OCI-LY1 (cell line): ENCODE measurements around the gene CYP2W1.

Experiments used
- H2AFZ ChIP-seq: fragments of 200-600 bp; sonication (generic), shearing (Covaris generic); 2 replicates; pipeline ENCODE4 v1.6.0; 2014; ENCODE audit warnings: antibody characterized with exemption, mild to moderate bottlenecking, low read length
- H3F3A ChIP-seq: fragments of 200-600 bp; sonication (generic), shearing (Covaris generic); 2 replicates; pipeline ENCODE4 v1.6.0; 2014; ENCODE audit warnings: mild to moderate bottlenecking, antibody characterized with exemption, low read length, moderate library complexity; ENCODE audit not compliant: insufficient read depth
- H3K27ac ChIP-seq: fragments of 200-600 bp; sonication (generic); 2 replicates; pipeline ENCODE4 v1.5.1; 2014; ENCODE audit warnings: low read length, mixed run types, mild to moderate bottlenecking, low read depth; ENCODE audit not compliant: poor library complexity, severe bottlenecking
- H3K27me3 ChIP-seq: fragments of 200-600 bp; sonication (generic); 2 replicates; pipeline ENCODE4 v1.6.0; 2014; ENCODE audit warnings: antibody characterized with exemption, mild to moderate bottlenecking, low read length, moderate library complexity; ENCODE audit not compliant: insufficient read depth
- H3K36me3 ChIP-seq: fragments of 200-600 bp; sonication (generic); 2 replicates; pipeline ENCODE4 v1.6.1; 2014; ENCODE audit warnings: mild to moderate bottlenecking, antibody characterized with exemption, low read length, moderate library complexity, mixed read lengths; ENCODE audit not compliant: insufficient read depth
- H3K4me1 ChIP-seq: fragments of 200-600 bp; sonication (generic); 2 replicates; pipeline ENCODE4 v1.5.1; 2014; ENCODE audit warnings: mild to moderate bottlenecking, low read length, moderate library complexity; ENCODE audit not compliant: insufficient read depth, severe bottlenecking
- H3K4me2 ChIP-seq: fragments of 200-600 bp; sonication (generic), shearing (Covaris generic); 2 replicates; pipeline ENCODE4 v1.6.1; 2014; ENCODE audit warnings: low read length
- H3K4me3 ChIP-seq: fragments of 200-600 bp; sonication (generic); 2 replicates; pipeline ENCODE4 v1.5.1; 2014; ENCODE audit warnings: low read length, low read depth, mild to moderate bottlenecking, mixed read lengths; ENCODE audit not compliant: poor library complexity, severe bottlenecking
- H3K79me2 ChIP-seq: fragments of 200-600 bp; shearing (Covaris generic); 2 replicates; pipeline ENCODE4 v1.6.1; 2016; ENCODE audit warnings: mixed run types, low read length, mixed read lengths; ENCODE audit not compliant: insufficient read depth
- H3K9ac ChIP-seq: fragments of 200-600 bp; sonication (generic), shearing (Covaris generic); 2 replicates; pipeline ENCODE4 v1.6.1; 2014; ENCODE audit warnings: mild to moderate bottlenecking, low read length, mixed read lengths
- H3K9me2 ChIP-seq: fragments of 200-600 bp; sonication (generic), shearing (Covaris generic); 2 replicates; pipeline ENCODE4 v1.6.1; 2014; ENCODE audit warnings: low read depth, mild to moderate bottlenecking, low read length, mixed read lengths
- H3K9me3 ChIP-seq: fragments of 200-600 bp; shearing (Covaris generic); 2 replicates; pipeline ENCODE4 v1.6.1; 2014; ENCODE audit warnings: low read length, mixed read lengths
- H4K20me1 ChIP-seq: fragments of 200-600 bp; sonication (generic), shearing (Covaris generic); 2 replicates; pipeline ENCODE4 v1.6.0; 2016; ENCODE audit warnings: mild to moderate bottlenecking, low read length; ENCODE audit not compliant: insufficient read depth
- EZH2 ChIP-seq: fragments of 200-600 bp; sonication (generic), shearing (Covaris generic); IDR thresholded peaks from 2 replicates; pipeline ENCODE4 v1.8.0; 2017; ENCODE audit warnings: borderline replicate concordance, mixed run types, mild to moderate bottlenecking, antibody characterized with exemption, low read length, moderate library complexity, mixed read lengths
- TF ChIP-seq, protein P1 (sequence below): fragments of 200-600 bp; sonication (generic), shearing (Covaris generic); IDR thresholded peaks from 2 replicates; pipeline ENCODE4 v1.5.1; 2017; ENCODE audit warnings: mild to moderate bottlenecking, antibody characterized with exemption, low read length, moderate library complexity, mixed read lengths

CYP2W1 gene, protein sequence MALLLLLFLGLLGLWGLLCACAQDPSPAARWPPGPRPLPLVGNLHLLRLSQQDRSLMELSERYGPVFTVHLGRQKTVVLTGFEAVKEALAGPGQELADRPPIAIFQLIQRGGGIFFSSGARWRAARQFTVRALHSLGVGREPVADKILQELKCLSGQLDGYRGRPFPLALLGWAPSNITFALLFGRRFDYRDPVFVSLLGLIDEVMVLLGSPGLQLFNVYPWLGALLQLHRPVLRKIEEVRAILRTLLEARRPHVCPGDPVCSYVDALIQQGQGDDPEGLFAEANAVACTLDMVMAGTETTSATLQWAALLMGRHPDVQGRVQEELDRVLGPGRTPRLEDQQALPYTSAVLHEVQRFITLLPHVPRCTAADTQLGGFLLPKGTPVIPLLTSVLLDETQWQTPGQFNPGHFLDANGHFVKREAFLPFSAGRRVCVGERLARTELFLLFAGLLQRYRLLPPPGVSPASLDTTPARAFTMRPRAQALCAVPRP

DNA sequence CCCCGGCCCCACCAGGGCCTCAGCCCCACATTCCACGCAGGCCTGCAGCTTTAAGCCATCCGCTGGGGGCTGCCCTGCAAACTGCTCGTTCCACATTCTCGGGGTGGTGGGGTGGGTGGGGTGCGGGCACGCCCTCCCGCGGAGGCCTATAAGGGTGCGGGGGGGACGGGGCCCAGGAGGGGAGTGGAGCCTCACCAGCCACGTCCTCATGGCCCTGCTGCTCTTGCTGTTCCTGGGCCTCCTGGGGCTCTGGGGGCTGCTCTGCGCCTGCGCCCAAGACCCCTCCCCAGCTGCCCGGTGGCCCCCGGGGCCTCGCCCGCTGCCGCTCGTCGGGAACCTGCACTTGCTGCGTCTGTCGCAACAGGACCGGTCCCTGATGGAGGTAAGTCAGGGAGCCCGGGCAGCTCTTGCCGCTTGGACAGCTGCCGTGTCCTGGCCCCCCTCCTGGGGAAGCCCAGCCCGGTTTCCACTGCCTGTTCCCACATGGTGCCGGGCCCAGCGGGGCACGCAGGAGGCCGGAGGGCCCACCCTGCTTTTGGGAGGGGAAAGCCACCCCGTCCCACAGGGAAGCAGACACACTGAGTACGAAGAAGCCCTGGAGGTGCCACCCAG lies at the start of gene CYP2W1:
Gene CYP2W1, plus strand, starts transcription at position 178 of the 612 bp plus-strand sequence. Its CDS starts 31 bp downstream, at position 209.
- Histone ChIP-seq H3K4me3 (no peak within 1 kb of the TSS), H3K36me3 (no peaks in the 10 kb centered on the region), H3K27ac (no peak within 1 kb of the TSS), H2AFZ (no peak within 1 kb of the TSS), H3K4me1 (peaks cover 8% of the 10 kb centered on the region), H3K9ac (no peak within 1 kb of the TSS), H3K4me2 (no peak within 1 kb of the TSS), H3K9me3 (no peaks in the 10 kb centered on the region), H3K9me2 (no peaks in the 10 kb centered on the region), H3K27me3 (peaks cover 7% of the 10 kb centered on the region; the same call in 1 of the 2 replicates), H3K79me2 (no peaks in the 10 kb centered on the region), H4K20me1 (no peaks in the 10 kb centered on the region), H3F3A (no peaks in the 10 kb centered on the region)
- TF ChIP-seq EZH2 = no peak
- TF ChIP-seq, protein P1, sequence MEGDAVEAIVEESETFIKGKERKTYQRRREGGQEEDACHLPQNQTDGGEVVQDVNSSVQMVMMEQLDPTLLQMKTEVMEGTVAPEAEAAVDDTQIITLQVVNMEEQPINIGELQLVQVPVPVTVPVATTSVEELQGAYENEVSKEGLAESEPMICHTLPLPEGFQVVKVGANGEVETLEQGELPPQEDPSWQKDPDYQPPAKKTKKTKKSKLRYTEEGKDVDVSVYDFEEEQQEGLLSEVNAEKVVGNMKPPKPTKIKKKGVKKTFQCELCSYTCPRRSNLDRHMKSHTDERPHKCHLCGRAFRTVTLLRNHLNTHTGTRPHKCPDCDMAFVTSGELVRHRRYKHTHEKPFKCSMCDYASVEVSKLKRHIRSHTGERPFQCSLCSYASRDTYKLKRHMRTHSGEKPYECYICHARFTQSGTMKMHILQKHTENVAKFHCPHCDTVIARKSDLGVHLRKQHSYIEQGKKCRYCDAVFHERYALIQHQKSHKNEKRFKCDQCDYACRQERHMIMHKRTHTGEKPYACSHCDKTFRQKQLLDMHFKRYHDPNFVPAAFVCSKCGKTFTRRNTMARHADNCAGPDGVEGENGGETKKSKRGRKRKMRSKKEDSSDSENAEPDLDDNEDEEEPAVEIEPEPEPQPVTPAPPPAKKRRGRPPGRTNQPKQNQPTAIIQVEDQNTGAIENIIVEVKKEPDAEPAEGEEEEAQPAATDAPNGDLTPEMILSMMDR = no peak

DNA sequence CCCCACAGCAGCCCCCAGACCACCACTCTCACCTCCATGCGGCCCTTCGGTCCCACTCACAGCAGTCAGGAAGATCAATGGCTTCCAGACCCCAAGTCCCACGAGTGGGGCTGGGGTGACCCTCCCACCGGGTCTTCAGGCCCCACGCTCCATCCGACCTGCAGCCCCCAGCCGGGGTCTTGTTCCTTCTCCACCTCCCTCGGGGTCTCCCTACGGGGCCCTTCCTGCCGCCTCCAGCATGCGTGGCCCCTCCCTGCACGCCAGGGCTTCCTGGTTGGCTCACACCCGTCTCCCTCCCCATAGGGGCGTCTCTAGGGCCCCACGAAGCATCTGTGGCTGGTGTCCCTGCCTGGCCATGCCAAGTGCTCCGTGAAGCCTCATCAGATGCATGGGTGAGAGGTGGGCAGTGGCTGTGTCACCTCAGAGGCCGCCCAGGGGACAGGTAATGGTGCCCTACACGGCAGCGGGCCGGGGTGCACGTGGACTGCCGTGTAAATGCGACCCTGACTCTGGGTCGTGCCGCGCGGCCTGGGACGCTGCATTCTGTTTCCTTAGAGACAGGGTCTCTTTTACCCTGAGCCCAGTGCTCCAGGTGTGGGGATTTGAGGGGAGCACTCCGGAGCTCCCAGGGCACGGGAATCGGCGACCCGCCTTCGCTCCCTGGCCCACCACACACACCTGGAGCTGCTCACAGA lies 48.4 kb upstream of the CYP2W1 start:
- Histone ChIP-seq H3K9me2 (no peaks in the 10 kb centered on the region), H3K27me3 (no peaks in the 10 kb centered on the region; the same call in 1 of the 2 replicates)

More for the DNA sequence above, 48.4 kb upstream of the CYP2W1 start:
- Histone ChIP-seq H3K9ac (no peak overlapping the region), H3K4me3 (no peak overlapping the region), H3K36me3 (no peaks in the 10 kb centered on the region), H3F3A (no peaks in the 10 kb centered on the region), H2AFZ (no peak overlapping the region), H3K9me3 (no peaks in the 10 kb centered on the region), H4K20me1 (no peaks in the 10 kb centered on the region), H3K4me2 (no peak overlapping the region), H3K79me2 (no peaks in the 10 kb centered on the region), H3K4me1 (no peaks in the 10 kb centered on the region), H3K27ac (no peak overlapping the region)
- TF ChIP-seq, protein P1 = no peak
- no peak for TF ChIP-seq EZH2
